Measurements from ENCODE around the gene ZSCAN16. TPM values are rescaled to one million over a fixed set of nuclear protein-coding genes. Genes with fewer than 3 reads are reported as not detected.

ZSCAN16 gene
- total and polyA plus RNA-seq, 9 of the 15 experiments (the other 6 are each of a cell fraction or from before 2014, with no cell fraction given) = 0.08 TPM; not detected in 8

DNA sequence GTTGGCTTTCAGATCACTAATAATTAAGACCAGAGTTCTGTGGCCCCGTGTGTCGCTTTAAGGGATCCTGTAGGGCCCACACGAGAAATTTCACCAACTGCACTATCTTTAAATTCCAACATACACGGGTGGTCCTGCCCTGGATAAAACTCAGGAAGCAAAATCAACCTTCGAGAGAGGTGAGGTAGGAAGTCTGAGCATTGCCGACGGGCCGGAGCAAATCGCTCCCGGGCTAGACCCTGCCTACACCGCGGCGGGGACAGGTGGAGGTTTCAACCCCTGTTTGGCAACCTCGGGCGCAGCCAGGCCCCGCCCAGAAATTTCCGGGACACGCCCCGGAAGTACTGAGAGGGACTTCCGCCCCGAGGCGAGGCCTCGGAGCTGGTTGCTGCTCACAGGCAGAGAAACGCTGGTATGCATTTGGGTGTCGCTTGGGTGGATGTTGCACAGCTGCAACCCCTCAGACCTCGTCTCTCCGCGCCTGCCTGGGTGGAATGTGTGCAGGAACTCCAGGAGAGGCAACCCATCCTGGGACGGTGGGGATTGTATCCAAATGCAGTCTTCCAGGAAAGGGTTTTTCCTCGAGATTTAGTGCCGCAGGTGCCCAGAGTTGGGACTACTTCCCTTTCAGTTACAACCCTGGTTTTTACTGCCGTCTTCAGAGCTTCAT is 37.1 kb downstream of the ZSCAN16 start (continued):
- TF ChIP-seq, protein P1, sequence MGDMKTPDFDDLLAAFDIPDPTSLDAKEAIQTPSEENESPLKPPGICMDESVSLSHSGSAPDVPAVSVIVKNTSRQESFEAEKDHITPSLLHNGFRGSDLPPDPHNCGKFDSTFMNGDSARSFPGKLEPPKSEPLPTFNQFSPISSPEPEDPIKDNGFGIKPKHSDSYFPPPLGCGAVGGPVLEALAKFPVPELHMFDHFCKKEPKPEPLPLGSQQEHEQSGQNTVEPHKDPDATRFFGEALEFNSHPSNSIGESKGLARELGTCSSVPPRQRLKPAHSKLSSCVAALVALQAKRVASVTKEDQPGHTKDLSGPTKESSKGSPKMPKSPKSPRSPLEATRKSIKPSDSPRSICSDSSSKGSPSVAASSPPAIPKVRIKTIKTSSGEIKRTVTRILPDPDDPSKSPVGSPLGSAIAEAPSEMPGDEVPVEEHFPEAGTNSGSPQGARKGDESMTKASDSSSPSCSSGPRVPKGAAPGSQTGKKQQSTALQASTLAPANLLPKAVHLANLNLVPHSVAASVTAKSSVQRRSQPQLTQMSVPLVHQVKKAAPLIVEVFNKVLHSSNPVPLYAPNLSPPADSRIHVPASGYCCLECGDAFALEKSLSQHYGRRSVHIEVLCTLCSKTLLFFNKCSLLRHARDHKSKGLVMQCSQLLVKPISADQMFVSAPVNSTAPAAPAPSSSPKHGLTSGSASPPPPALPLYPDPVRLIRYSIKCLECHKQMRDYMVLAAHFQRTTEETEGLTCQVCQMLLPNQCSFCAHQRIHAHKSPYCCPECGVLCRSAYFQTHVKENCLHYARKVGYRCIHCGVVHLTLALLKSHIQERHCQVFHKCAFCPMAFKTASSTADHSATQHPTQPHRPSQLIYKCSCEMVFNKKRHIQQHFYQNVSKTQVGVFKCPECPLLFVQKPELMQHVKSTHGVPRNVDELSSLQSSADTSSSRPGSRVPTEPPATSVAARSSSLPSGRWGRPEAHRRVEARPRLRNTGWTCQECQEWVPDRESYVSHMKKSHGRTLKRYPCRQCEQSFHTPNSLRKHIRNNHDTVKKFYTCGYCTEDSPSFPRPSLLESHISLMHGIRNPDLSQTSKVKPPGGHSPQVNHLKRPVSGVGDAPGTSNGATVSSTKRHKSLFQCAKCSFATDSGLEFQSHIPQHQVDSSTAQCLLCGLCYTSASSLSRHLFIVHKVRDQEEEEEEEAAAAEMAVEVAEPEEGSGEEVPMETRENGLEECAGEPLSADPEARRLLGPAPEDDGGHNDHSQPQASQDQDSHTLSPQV (IDR thresholded peaks at IDR 0.05) = 0 out of 2 replicates have a peak, but pooled peaks have one; percentile 40
- TF ChIP-seq POLR2B (IDR thresholded peaks at IDR 0.05; ENCODE audit: low read depth, partially characterized antibody) (peak; percentile 91), SNRNP70 (optimal IDR thresholded peaks at IDR 0.05; ENCODE audit: low read depth, low read length) (no peak), CEBPB (tag; IDR thresholded peaks at IDR 0.05) (peak; percentile 89), PYGO2 (tag; IDR thresholded peaks at IDR 0.05) (no peak; the same call in 1 of the 2 replicates), RCOR1 (IDR thresholded peaks at IDR 0.05; ENCODE audit: borderline replicate concordance in 1 of 2, low read depth in 2 of 2, low read length in 2 of 2) (0 out of 4 replicates have a peak, but pooled peaks of 1 of the 2 experiments have one; percentile 24), YBX1 (IDR thresholded peaks at IDR 0.05) (no peak), MAFK (IDR thresholded peaks at IDR 0.05; ENCODE audit: low read length) (no peak), CBX5 (IDR thresholded peaks at IDR 0.05; ENCODE audit: borderline replicate concordance, low read depth) (peak; percentile 34; the same call in 1 of the 2 replicates), E2F5 (CRISPR knock-in tag; IDR thresholded peaks at IDR 0.05) (no peak), HMGN3 (IDR thresholded peaks at IDR 0.05; ENCODE audit: borderline replicate concordance, extremely low read depth, insufficient read length, low read depth, low read length) (peak; percentile 63), SOX6 (IDR thresholded peaks at IDR 0.05) (no peak), CSDE1 (IDR thresholded peaks at IDR 0.05) (peak in 1 of 2 experiments; percentile 46; a peak in 1 of 4 replicates), HDAC2 (IDR thresholded peaks at IDR 0.05) (0 out of 2 replicates have a peak, but pooled peaks have one; percentile 14), NFIC (IDR thresholded peaks at IDR 0.05) (0 out of 2 replicates have a peak, but pooled peaks have one; percentile 4), OTX1 (CRISPR knock-in tag; IDR thresholded peaks at IDR 0.05) (no peak)
- TF ChIP-seq, protein P2, sequence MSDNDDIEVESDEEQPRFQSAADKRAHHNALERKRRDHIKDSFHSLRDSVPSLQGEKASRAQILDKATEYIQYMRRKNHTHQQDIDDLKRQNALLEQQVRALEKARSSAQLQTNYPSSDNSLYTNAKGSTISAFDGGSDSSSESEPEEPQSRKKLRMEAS (CRISPR knock-in tag; IDR thresholded peaks at IDR 0.05) = peak; percentile 83
